K562 (cell line): Measurements from ENCODE around the gene ZFYVE27. TPM values are rescaled to one million over a fixed set of nuclear protein-coding genes. Genes with fewer than 3 reads are reported as not detected.

Experiments
- CHCHD3 ChIP-seq: fragments of 250-450 bp; sonication (Bioruptor Pico); IDR thresholded peaks from 2 replicates; pipeline ENCODE4 v2.1.2; 2022; ENCODE audit warnings: mild to moderate bottlenecking
- CHD4 ChIP-seq: fragments of 200-600 bp; sonication (generic); IDR thresholded peaks from 3 replicates; pipeline ENCODE4 v1.6.1; 2012; ENCODE audit warnings: low read depth, mild to moderate bottlenecking, mixed read lengths, low read length, inconsistent platforms; ENCODE audit not compliant: insufficient read depth, insufficient replicate concordance, poor library complexity, severe bottlenecking
- CXXC5 ChIP-seq: fragments of 250-450 bp; sonication (Bioruptor Pico); IDR thresholded peaks from 2 replicates; pipeline ENCODE4 v1.8.0; 2022; ENCODE audit warnings: inconsistent platforms, mild to moderate bottlenecking, moderate library complexity
- FOXJ2 ChIP-seq: fragments of 200-800 bp; sonication (Bioruptor generic); IDR thresholded peaks from 2 replicates; pipeline ENCODE4 v1.6.1; 2016; ENCODE audit warnings: missing genetic modification characterization, missing compliant biosample characterization
- MAZ ChIP-seq, 2 experiments: fragments of 450-650 bp in 1 of 2; sonication (generic) in 1 of 2; formaldehyde crosslinking; IDR thresholded peaks in 1 of 2; conservative IDR thresholded peaks in 1 of 2; 2 replicates each; pipeline versions ENCODE4 v1.4.0 to v1.5.0; 2020; ENCODE audit warnings: mild to moderate bottlenecking in 1 of 2, missing genetic modification reagents in 1 of 2
- SIRT6 ChIP-seq: IDR thresholded peaks from one replicate; pipeline ENCODE4 v1.6.1; 2012; ENCODE audit warnings: low read depth, mild to moderate bottlenecking, control low read depth, inconsistent platforms, low read length, moderate library complexity
- polyA plus RNA-seq, 8 experiments: library from polyadenylated mRNA; depleted of rRNA in 4 of 8; stranded (reverse) in 5 of 8; unstranded in 3 of 8; fragments of >200 nt; fragmentation: Nextera tagmentation in 2 of 8; fragmentation: Illumina TruSeq in 1 of 8; extraction: Ambion mirVana in 2 of 8; extraction: Trizol in 1 of 8; gene quantifications; 2 replicates each; pipeline versions ENCODE4 v1.2.1 to v1.2.3, GENCODE V29; 2011 to 2014; ENCODE audit warnings: inconsistent platforms in 1 of 8, missing spikeins in 1 of 8
- total RNA-seq, 7 experiments: library from RNA; depleted of rRNA in 6 of 7; stranded (reverse); fragments of >200 nt in 6 of 7; fragmentation: Illumina TruSeq in 2 of 7; extraction: Trizol in 2 of 7; gene quantifications; 2 replicates each; pipeline versions ENCODE4 v1.2.1 to v1.2.3, GENCODE V29; 2011 to 2021; ENCODE audit warnings: low replicate concordance in 1 of 7
- TF ChIP-seq, protein P1 (sequence below), 2 experiments: fragments of 450-650 bp; formaldehyde crosslinking in 1 of 2; IDR thresholded peaks; 2 replicates each; pipeline versions ENCODE4 v1.4.0 to v1.6.1; 2014 to 2020; ENCODE audit warnings: mild to moderate bottlenecking in 2 of 2, borderline replicate concordance in 1 of 2, low read depth in 1 of 2
- TF ChIP-seq, protein P2 (sequence below): sonication (generic); formaldehyde crosslinking; IDR thresholded peaks from 2 replicates; pipeline ENCODE4 v1.8.0; 2022; ENCODE audit warnings: missing genetic modification reagents, mild to moderate bottlenecking, borderline replicate concordance
- TF ChIP-seq, protein P3 (sequence below): IDR thresholded peaks from 2 replicates; pipeline ENCODE4 v1.6.1; 2014; ENCODE audit warnings: antibody characterized with exemption
- TF ChIP-seq, protein P4 (sequence below): fragments of 250-450 bp; sonication (Bioruptor Pico); IDR thresholded peaks from 2 replicates; pipeline ENCODE4 v1.5.0; 2021
- TF ChIP-seq, protein P5 (sequence below): fragments of 450-650 bp; conservative IDR thresholded peaks from 2 replicates; pipeline ENCODE4 v1.6.1; 2016; ENCODE audit warnings: missing genetic modification characterization, low read depth, mild to moderate bottlenecking, control low read depth, missing compliant biosample characterization

The ZFYVE27 gene
- total and polyA plus RNA-seq, 9 of the 15 experiments (the other 6 are each of a cell fraction or from before 2014, with no cell fraction given): 0.81 to 21.9 (median 15.3) TPM

DNA sequence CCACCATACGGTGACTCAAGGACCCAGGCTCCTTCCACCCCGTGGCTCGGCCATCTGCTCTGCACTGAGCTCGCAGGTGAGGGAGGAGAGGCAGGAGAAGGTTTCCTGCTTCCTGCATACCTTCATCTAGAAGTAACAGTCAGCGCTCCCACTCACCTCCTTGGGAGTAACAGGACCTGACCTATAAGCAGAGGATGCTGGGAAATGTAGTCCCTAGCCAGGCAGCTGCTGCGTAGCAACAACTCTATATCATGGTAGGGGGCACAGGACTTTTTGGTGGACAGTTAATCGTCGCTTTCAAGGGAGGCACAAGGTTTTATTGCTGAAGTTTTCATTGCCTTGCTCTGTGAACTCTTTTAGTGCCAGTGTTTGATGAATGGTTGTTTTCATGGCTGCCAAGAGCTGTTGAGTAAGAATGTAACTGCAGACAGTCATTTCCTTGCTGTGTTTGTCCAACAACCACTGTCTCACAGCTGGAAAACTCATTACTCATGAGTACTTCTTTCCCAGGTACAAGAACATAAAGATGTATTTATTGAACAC is 10.2 kb upstream of the ZFYVE27 start (continued):
- TF ChIP-seq, protein P1, sequence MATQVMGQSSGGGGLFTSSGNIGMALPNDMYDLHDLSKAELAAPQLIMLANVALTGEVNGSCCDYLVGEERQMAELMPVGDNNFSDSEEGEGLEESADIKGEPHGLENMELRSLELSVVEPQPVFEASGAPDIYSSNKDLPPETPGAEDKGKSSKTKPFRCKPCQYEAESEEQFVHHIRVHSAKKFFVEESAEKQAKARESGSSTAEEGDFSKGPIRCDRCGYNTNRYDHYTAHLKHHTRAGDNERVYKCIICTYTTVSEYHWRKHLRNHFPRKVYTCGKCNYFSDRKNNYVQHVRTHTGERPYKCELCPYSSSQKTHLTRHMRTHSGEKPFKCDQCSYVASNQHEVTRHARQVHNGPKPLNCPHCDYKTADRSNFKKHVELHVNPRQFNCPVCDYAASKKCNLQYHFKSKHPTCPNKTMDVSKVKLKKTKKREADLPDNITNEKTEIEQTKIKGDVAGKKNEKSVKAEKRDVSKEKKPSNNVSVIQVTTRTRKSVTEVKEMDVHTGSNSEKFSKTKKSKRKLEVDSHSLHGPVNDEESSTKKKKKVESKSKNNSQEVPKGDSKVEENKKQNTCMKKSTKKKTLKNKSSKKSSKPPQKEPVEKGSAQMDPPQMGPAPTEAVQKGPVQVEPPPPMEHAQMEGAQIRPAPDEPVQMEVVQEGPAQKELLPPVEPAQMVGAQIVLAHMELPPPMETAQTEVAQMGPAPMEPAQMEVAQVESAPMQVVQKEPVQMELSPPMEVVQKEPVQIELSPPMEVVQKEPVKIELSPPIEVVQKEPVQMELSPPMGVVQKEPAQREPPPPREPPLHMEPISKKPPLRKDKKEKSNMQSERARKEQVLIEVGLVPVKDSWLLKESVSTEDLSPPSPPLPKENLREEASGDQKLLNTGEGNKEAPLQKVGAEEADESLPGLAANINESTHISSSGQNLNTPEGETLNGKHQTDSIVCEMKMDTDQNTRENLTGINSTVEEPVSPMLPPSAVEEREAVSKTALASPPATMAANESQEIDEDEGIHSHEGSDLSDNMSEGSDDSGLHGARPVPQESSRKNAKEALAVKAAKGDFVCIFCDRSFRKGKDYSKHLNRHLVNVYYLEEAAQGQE (IDR thresholded peaks at IDR 0.05; ENCODE audit: borderline replicate concordance): no peak
- TF ChIP-seq, protein P1 (CRISPR knock-in tag; IDR thresholded peaks at IDR 0.05; ENCODE audit: low read depth): no peak
- TF ChIP-seq, protein P2, sequence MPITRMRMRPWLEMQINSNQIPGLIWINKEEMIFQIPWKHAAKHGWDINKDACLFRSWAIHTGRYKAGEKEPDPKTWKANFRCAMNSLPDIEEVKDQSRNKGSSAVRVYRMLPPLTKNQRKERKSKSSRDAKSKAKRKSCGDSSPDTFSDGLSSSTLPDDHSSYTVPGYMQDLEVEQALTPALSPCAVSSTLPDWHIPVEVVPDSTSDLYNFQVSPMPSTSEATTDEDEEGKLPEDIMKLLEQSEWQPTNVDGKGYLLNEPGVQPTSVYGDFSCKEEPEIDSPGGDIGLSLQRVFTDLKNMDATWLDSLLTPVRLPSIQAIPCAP: no peak
- TF ChIP-seq SIRT6 (no peak), MAZ (CRISPR knock-in tag; conservative IDR thresholded peaks at IDR 0.05 in 1 of 2, IDR thresholded peaks at IDR 0.05 in 1 of 2) (no peak), CXXC5 (CRISPR knock-in tag) (no peak), CHCHD3 (CRISPR knock-in tag) (no peak), FOXJ2 (tag) (no peak), CHD4 (no peak)
- TF ChIP-seq, protein P3, sequence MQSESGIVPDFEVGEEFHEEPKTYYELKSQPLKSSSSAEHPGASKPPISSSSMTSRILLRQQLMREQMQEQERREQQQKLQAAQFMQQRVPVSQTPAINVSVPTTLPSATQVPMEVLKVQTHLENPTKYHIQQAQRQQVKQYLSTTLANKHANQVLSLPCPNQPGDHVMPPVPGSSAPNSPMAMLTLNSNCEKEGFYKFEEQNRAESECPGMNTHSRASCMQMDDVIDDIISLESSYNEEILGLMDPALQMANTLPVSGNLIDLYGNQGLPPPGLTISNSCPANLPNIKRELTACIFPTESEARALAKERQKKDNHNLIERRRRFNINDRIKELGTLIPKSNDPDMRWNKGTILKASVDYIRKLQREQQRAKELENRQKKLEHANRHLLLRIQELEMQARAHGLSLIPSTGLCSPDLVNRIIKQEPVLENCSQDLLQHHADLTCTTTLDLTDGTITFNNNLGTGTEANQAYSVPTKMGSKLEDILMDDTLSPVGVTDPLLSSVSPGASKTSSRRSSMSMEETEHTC: no peak
- TF ChIP-seq, protein P4, sequence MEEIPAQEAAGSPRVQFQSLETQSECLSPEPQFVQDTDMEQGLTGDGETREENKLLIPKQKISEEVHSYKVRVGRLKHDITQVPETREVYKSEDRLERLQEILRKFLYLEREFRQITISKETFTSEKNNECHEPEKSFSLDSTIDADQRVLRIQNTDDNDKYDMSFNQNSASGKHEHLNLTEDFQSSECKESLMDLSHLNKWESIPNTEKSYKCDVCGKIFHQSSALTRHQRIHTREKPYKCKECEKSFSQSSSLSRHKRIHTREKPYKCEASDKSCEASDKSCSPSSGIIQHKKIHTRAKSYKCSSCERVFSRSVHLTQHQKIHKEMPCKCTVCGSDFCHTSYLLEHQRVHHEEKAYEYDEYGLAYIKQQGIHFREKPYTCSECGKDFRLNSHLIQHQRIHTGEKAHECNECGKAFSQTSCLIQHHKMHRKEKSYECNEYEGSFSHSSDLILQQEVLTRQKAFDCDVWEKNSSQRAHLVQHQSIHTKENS (CRISPR knock-in tag): no peak
- TF ChIP-seq, protein P5, sequence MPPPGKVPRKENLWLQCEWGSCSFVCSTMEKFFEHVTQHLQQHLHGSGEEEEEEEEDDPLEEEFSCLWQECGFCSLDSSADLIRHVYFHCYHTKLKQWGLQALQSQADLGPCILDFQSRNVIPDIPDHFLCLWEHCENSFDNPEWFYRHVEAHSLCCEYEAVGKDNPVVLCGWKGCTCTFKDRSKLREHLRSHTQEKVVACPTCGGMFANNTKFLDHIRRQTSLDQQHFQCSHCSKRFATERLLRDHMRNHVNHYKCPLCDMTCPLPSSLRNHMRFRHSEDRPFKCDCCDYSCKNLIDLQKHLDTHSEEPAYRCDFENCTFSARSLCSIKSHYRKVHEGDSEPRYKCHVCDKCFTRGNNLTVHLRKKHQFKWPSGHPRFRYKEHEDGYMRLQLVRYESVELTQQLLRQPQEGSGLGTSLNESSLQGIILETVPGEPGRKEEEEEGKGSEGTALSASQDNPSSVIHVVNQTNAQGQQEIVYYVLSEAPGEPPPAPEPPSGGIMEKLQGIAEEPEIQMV (tag): no peak
